ENCODE results near the gene FMNL2.
A peak's percentile ranks its signal among the peaks of the same experiment; 100 is the strongest.

FMNL2 gene

GRCh38 chr2:152558158-152558984 is 223.4 kb downstream of the FMNL2 start:
- no peak for DNase-seq

- DNase-seq = no peak
These were observed 224.0 kb downstream of the FMNL2 start for GRCh38 chr2:152559008-152559407.

GRCh38 chr2:152560166-152560565 is 225.2 kb downstream of the FMNL2 start:
- no peak for DNase-seq

GRCh38 chr2:152560873-152561595 is 226.1 kb downstream of the FMNL2 start:
- no peak for DNase-seq

- no peak for DNase-seq
These were observed 227.4 kb downstream of the FMNL2 start for GRCh38 chr2:152562198-152562884.

- DNase-seq = no peak
These were observed 228.8 kb downstream of the FMNL2 start for GRCh38 chr2:152563764-152564163.

- DNase-seq = no peak
These were observed 230.0 kb downstream of the FMNL2 start for GRCh38 chr2:152564754-152565551.

- DNase-seq = no peak
These were observed 231.1 kb downstream of the FMNL2 start for GRCh38 chr2:152565884-152566727.

- peak; percentile 71 to 88 (median 82) for DNase-seq
These were observed 231.7 kb downstream of the FMNL2 start for GRCh38 chr2:152566728-152567069.

GRCh38 chr2:152568531-152568930 is 233.6 kb downstream of the FMNL2 start:
- peak; percentile 37 to 82 (median 66) for DNase-seq

- no peak for DNase-seq
These were observed 234.2 kb downstream of the FMNL2 start for GRCh38 chr2:152569186-152569585.

GRCh38 chr2:152571048-152571766 is 236.2 kb downstream of the FMNL2 start:
- DNase-seq = peak in 3 of 4 experiments; percentile 37 to 49 (median 44)

- no peak for DNase-seq
These were observed 237.1 kb downstream of the FMNL2 start for GRCh38 chr2:152572031-152572430.

- peak; percentile 86 to 97 (median 92) for DNase-seq
These were observed 238.2 kb downstream of the FMNL2 start for GRCh38 chr2:152573168-152573567.

- no peak for DNase-seq
These were observed 242.6 kb downstream of the FMNL2 start for GRCh38 chr2:152577579-152577978.

- DNase-seq = no peak
These were observed 243.6 kb downstream of the FMNL2 start for GRCh38 chr2:152578573-152578972.

GRCh38 chr2:152580714-152581113 is 245.7 kb downstream of the FMNL2 start:
- no peak for DNase-seq

GRCh38 chr2:152581360-152581759 is 246.4 kb downstream of the FMNL2 start:
- DNase-seq = no peak

- no peak for DNase-seq
These were observed 247.1 kb downstream of the FMNL2 start for GRCh38 chr2:152582081-152582480.

- no peak for DNase-seq
These were observed 248.7 kb downstream of the FMNL2 start for GRCh38 chr2:152583512-152584229.
